Activated T-helper 17 cell treated with anti-CD3 and anti-CD28 coated beads, Interleukin-2, amount 50 U/mL, for 72 hours (primary cell): ENCODE measurements around the gene FAM193A. TPM values are rescaled to one million over a fixed set of nuclear protein-coding genes. Genes with fewer than 3 reads are reported as not detected.

Source experiments
- ATAC-seq: fragments of 150-1000 bp; cut with Tn5 transposase; replicated peaks from 2 replicates; pipeline ENCODE4 v1.10.0; 2021; ENCODE audit warnings: mild to moderate bottlenecking, moderate library complexity
- H3K27ac Mint-ChIP-seq: one replicate; pipeline ENCODE4 v1.8.0; 2022; ENCODE audit warnings: mixed read lengths
- H3K27me3 Mint-ChIP-seq: one replicate; pipeline ENCODE4 v1.8.0; 2022; ENCODE audit warnings: mixed read lengths
- H3K36me3 Mint-ChIP-seq: one replicate; pipeline ENCODE4 v1.8.0; 2022; ENCODE audit warnings: low read depth, mild to moderate bottlenecking, mixed read lengths
- H3K4me1 Mint-ChIP-seq: one replicate; pipeline ENCODE4 v1.8.0; 2022; ENCODE audit warnings: mixed read lengths
- H3K4me3 Mint-ChIP-seq: one replicate; pipeline ENCODE4 v1.8.0; 2022; ENCODE audit warnings: mild to moderate bottlenecking, mixed read lengths
- H3K9me3 Mint-ChIP-seq: one replicate; pipeline ENCODE4 v1.8.0; 2022; ENCODE audit warnings: mixed read lengths
- total RNA-seq, 2 donors: library from RNA; stranded (reverse); gene quantifications; one replicate each; pipeline ENCODE4 v1.2.3, GENCODE V29; 2022

The FAM193A gene
- total RNA-seq, 2 donors from 2014 or later = 28.9 to 35.3 TPM

GRCh38 chr4:2686379-2687265 lies 150.2 kb downstream of the FAM193A start:
- Mint-ChIP-seq H3K9me3 (no peaks in the 10 kb centered on the region), H3K27ac (peak overlapping the region; percentile 76), H3K4me1 (peaks cover 20% of the 10 kb centered on the region), H3K4me3 (no peak overlapping the region), H3K27me3 (no peaks in the 10 kb centered on the region), H3K36me3 (peaks cover 95% of the 10 kb centered on the region)
- no peak for ATAC-seq

- Mint-ChIP-seq H3K4me3 (no peak overlapping the region), H3K27me3 (no peaks in the 10 kb centered on the region), H3K9me3 (no peaks in the 10 kb centered on the region), H3K27ac (peak overlapping the region; percentile 76), H3K4me1 (peaks cover 28% of the 10 kb centered on the region), H3K36me3 (peaks cover 95% of the 10 kb centered on the region)
- ATAC-seq = no peak
These were observed 151.8 kb downstream of the FAM193A start for GRCh38 chr4:2688281-2688680.

GRCh38 chr4:2688697-2689096 lies 152.2 kb downstream of the FAM193A start:
- peaks cover 95% of the 10 kb centered on the region for H3K36me3 Mint-ChIP-seq
- no peaks in the 10 kb centered on the region for H3K27me3 Mint-ChIP-seq
- H3K9me3 Mint-ChIP-seq = no peaks in the 10 kb centered on the region
- H3K4me3 Mint-ChIP-seq = no peak overlapping the region
- H3K27ac Mint-ChIP-seq = peak overlapping the region; percentile 76
- peaks cover 26% of the 10 kb centered on the region for H3K4me1 Mint-ChIP-seq
- ATAC-seq = no peak

GRCh38 chr4:2689114-2689513 lies 152.7 kb downstream of the FAM193A start:
- Mint-ChIP-seq H3K4me3 (no peak overlapping the region), H3K27ac (no peak overlapping the region), H3K4me1 (peaks cover 22% of the 10 kb centered on the region), H3K36me3 (peaks cover 95% of the 10 kb centered on the region), H3K27me3 (no peaks in the 10 kb centered on the region), H3K9me3 (no peaks in the 10 kb centered on the region)
- no peak for ATAC-seq

GRCh38 chr4:2689825-2690700 lies 153.6 kb downstream of the FAM193A start:
- H3K4me1 Mint-ChIP-seq = peaks cover 22% of the 10 kb centered on the region
- peak overlapping the region; percentile 88 for H3K27ac Mint-ChIP-seq
- ATAC-seq = peak; percentile 61
- peak overlapping the region; percentile 44 for H3K4me3 Mint-ChIP-seq
- no peaks in the 10 kb centered on the region for H3K9me3 Mint-ChIP-seq
- H3K36me3 Mint-ChIP-seq = peaks cover 95% of the 10 kb centered on the region
- H3K27me3 Mint-ChIP-seq = no peaks in the 10 kb centered on the region

- no peaks in the 10 kb centered on the region for H3K27me3 Mint-ChIP-seq
- H3K36me3 Mint-ChIP-seq = peaks cover 94% of the 10 kb centered on the region
- H3K4me3 Mint-ChIP-seq = peak overlapping the region; percentile 12
- ATAC-seq = no peak
- no peaks in the 10 kb centered on the region for H3K9me3 Mint-ChIP-seq
- H3K4me1 Mint-ChIP-seq = peaks cover 22% of the 10 kb centered on the region
- peak overlapping the region; percentile 82 for H3K27ac Mint-ChIP-seq
These were observed 154.9 kb downstream of the FAM193A start for GRCh38 chr4:2691313-2691712.

- Mint-ChIP-seq H3K27ac (peak overlapping the region; percentile 82), H3K27me3 (no peaks in the 10 kb centered on the region), H3K9me3 (no peaks in the 10 kb centered on the region), H3K36me3 (peaks cover 95% of the 10 kb centered on the region), H3K4me3 (peak overlapping the region; percentile 12), H3K4me1 (peaks cover 22% of the 10 kb centered on the region)
- ATAC-seq = peak; percentile 89
These were observed 155.5 kb downstream of the FAM193A start for GRCh38 chr4:2691952-2692435.

GRCh38 chr4:2694691-2695090 lies 158.2 kb downstream of the FAM193A start:
- Mint-ChIP-seq H3K4me1 (peaks cover 22% of the 10 kb centered on the region), H3K36me3 (peaks cover 99% of the 10 kb centered on the region), H3K27ac (no peak overlapping the region)

GRCh38 chr4:2695346-2696060 lies 159.1 kb downstream of the FAM193A start:
- H3K4me1 Mint-ChIP-seq = peaks cover 15% of the 10 kb centered on the region
- H3K27me3 Mint-ChIP-seq = no peaks in the 10 kb centered on the region
- no peak for ATAC-seq
- H3K36me3 Mint-ChIP-seq = peaks cover 99% of the 10 kb centered on the region
- no peak overlapping the region for H3K27ac Mint-ChIP-seq
- H3K4me3 Mint-ChIP-seq = no peak overlapping the region
- no peaks in the 10 kb centered on the region for H3K9me3 Mint-ChIP-seq

More at GRCh38 chr4:2694691-2695090, 158.2 kb downstream of the FAM193A start:
- Mint-ChIP-seq H3K27me3 (no peaks in the 10 kb centered on the region), H3K9me3 (no peaks in the 10 kb centered on the region), H3K4me3 (no peak overlapping the region)
- ATAC-seq = no peak

- peaks cover 99% of the 10 kb centered on the region for H3K36me3 Mint-ChIP-seq
- peaks cover 11% of the 10 kb centered on the region for H3K4me1 Mint-ChIP-seq
- peak overlapping the region; percentile 17 for H3K27ac Mint-ChIP-seq
- H3K4me3 Mint-ChIP-seq = no peak overlapping the region
- H3K27me3 Mint-ChIP-seq = no peaks in the 10 kb centered on the region
- no peak for ATAC-seq
- no peaks in the 10 kb centered on the region for H3K9me3 Mint-ChIP-seq
These were observed 160.0 kb downstream of the FAM193A start for GRCh38 chr4:2696423-2696822.

GRCh38 chr4:2697995-2698414 lies 161.6 kb downstream of the FAM193A start:
- no peak for ATAC-seq
- H3K9me3 Mint-ChIP-seq = no peaks in the 10 kb centered on the region
- no peaks in the 10 kb centered on the region for H3K27me3 Mint-ChIP-seq
- H3K4me1 Mint-ChIP-seq = no peaks in the 10 kb centered on the region
- peaks cover 99% of the 10 kb centered on the region for H3K36me3 Mint-ChIP-seq
- peak overlapping the region; percentile 39 for H3K27ac Mint-ChIP-seq
- H3K4me3 Mint-ChIP-seq = no peak overlapping the region

- no peaks in the 10 kb centered on the region for H3K4me1 Mint-ChIP-seq
- ATAC-seq = peak; percentile 19
- no peaks in the 10 kb centered on the region for H3K27me3 Mint-ChIP-seq
- peaks cover 99% of the 10 kb centered on the region for H3K36me3 Mint-ChIP-seq
- H3K27ac Mint-ChIP-seq = peak overlapping the region; percentile 39
- H3K9me3 Mint-ChIP-seq = no peaks in the 10 kb centered on the region
- no peak overlapping the region for H3K4me3 Mint-ChIP-seq
These were observed 162.1 kb downstream of the FAM193A start for GRCh38 chr4:2698504-2698903.

GRCh38 chr4:2698951-2699505 lies 162.6 kb downstream of the FAM193A start:
- Mint-ChIP-seq H3K27ac (peak overlapping the region; percentile 39), H3K36me3 (peaks cover 99% of the 10 kb centered on the region), H3K9me3 (no peaks in the 10 kb centered on the region), H3K4me3 (no peak overlapping the region), H3K27me3 (no peaks in the 10 kb centered on the region), H3K4me1 (no peaks in the 10 kb centered on the region)
- ATAC-seq = no peak

- Mint-ChIP-seq H3K4me3 (no peak overlapping the region), H3K4me1 (no peaks in the 10 kb centered on the region), H3K27me3 (no peaks in the 10 kb centered on the region), H3K9me3 (no peaks in the 10 kb centered on the region), H3K36me3 (peaks cover 99% of the 10 kb centered on the region), H3K27ac (peak overlapping the region; percentile 39)
- ATAC-seq = no peak
These were observed 163.1 kb downstream of the FAM193A start for GRCh38 chr4:2699534-2699933.
